GM21447 (cell line): ENCODE data around the gene CCDC15.
"Not testable (repeated sequence)": the region's sequence is repeated elsewhere in the genome, so short reads cannot be mapped to it uniquely, and the experiment has no call there.

ENCODE experiments used
- ATAC-seq: cut with Tn5 transposase; IDR thresholded peaks from one replicate; pipeline ENCODE4 v1.9.1; 2021; ENCODE audit not compliant: unreplicated experiment

CCDC15 gene

DNA sequence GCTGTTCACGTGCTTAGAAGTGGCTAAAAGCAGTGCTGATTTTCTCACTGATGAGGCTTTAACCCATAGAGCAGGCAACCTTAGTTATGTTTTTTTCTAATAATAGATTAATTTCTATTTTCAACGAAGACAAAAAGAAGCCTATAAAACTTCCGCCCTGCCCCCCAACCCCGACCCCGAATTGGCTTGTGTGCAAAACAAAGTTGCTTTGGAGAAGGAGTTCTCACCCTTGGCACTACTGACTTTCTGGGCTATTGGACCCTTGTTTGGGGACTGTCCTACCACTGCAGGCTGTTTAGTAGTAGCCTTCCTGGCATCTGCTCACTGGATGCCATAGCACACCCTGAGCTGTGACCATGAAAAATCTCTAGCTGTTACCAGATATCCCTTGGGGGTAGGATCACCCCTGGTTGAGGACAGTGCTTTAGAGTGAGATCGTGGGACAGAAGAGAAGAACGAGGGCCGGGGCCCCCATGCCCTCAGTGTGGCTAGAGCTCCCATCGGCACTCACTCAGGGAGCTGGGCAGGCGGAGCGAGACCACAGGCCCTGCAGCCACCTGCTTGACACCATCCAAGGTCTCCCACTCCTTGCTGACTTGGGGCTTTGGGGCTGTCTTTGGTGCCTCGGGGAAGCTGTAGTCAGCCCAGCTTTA, 126.0 kb downstream of the CCDC15 start:
- no peak for ATAC-seq

DNA sequence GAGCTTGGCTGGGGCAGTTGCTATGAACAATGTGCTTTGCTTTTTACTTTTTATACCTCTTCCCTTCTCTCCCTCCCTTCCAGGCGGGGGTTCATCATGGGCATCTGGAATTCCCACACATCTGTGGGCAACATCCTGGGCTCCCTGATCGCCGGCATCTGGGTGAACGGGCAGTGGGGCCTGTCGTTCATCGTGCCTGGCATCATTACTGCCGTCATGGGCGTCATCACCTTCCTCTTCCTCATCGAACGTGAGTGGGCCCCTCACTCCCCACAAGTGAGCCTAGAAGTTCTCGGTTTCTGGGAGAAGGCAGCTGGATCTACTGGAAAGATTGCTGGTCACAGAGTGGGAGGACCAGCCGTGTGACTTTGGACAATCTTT, 126.5 kb downstream of the CCDC15 start:
- no peak for ATAC-seq

DNA sequence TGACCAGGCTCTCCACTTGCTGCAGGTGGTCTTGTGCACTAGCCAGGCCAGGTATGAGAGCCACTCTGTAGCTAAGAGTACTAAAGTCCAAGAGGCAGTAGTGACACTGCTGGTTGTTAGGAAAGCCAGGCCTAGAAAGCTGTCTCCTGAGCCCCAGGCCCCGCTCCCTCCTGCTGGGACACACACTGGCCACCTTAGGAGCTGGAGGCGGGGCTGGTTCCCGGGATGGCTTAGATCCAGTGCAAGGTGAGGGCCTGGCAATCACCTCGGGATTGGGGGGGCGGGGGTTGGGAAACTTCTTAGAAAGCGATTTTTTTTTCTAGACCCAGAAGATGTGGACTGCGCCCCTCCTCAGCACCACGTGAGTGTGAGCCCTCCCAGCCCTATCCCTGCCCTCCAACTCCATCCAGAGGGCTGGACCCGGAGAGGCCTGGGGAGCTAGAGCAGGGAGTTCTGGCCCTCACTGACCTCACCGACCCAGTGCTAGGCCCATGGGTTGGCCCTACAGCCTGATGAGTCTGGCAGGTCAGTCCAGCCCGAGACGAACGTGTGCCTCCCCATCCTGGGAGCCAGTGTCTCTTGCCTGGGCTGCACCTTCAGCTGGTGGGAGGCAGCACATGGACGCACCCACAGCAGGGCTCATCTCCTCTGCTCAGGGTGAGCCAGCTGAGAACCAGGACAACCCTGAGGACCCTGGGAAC, 127.2 kb downstream of the CCDC15 start:
- no peak for ATAC-seq

DNA sequence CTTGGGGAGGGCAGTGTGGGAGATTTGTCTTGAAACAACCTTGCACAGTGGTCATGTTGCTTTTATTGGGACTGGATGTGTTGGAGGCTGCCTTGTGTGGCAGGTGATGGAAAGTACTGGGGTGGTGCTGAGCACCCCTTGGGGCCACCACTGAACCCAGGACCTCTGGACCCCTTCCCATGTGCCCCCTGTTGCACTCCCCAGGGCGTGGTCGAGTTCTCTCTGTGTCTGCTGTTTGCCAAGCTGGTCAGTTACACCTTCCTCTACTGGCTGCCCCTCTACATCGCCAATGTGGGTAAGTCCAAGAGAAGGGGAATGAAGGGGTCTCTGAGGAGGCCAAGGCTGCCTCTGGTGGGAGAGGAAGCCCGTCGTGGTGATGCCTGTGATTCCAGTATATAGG, 128.0 kb downstream of the CCDC15 start:
- ATAC-seq = no peak

DNA sequence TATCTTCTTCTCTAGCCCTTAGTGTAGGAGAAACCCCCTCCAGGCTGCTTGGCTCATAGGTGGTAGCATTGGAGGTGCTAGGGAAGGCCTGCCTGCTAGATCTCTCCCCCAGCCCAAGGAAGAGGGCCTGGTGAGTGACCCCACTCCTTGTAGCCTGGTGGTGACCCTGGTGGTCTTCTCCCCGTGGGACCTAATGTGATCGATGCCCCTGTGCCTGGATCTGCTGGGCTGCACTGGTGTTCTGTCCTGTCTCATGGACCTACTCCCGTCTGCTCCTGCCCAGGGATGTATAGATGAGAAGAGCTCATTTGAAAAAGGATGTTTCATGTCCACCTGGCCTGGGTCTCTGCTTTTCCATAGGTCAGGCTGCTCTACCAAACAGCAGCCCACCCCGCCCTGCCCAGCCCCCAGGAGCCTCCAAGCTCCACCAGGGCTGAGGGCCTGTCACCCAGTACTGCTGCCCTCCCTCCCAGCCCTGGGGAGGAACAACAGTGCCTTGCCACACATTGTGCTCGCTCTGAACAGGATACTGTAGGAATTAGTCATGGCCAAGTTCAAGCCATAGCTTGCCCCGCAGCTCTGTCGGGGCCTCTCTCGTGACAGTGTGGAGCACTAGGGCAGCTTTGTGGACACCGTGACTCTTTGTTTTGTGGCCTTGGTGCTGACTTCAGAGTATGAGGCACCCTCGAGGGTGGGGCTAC, 128.8 kb downstream of the CCDC15 start:
- ATAC-seq = no peak

DNA sequence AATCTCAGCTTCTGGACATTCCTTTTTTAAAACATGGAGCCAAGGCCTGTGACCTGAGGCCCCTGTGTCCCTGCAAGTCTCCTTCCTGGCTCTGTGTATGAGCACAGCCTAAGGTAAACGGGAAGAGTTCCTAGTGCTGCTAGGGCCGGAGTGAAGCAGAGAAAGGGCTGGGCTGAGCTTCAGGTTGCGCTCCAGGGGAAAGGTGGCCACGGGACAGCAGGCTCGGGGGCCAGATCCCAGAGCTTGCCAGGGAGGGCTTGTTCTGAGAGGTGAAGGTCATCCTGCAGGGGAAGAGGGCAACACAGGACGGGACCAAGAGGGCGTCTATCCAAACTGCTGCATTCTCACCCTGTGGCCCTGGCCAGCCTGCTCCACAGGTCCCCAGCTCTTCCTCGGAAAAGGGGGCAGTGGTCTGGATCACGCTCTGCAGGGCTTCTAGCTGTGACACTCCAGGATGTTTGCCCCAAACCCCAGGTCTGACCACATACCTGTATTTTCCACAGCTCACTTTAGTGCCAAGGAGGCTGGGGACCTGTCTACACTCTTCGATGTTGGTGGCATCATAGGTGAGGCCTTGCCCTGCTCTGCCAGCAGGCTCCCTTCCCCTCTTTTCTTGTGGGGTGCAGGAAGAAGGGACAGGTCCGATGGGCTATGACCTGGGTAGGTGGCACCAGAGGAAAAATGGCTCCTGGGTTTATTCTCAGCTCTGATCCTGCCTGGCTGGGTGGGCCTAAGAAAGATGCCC, 129.5 kb downstream of the CCDC15 start:
- no peak for ATAC-seq

DNA sequence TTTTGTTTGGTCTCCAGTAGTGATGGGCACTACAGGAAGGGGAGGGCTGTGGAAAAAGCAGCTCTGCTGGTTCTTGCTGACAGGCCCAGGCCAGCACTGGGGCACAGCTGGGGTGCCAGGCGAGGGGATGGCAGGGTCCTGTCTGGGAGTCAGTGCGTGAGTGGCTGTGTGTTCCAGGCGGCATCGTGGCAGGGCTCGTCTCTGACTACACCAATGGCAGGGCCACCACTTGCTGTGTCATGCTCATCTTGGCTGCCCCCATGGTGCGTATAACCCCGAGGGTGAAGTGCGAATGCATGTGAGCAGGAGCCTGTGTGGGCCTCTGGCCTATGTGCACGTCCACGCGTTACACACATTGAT, 130.0 kb downstream of the CCDC15 start:
- no peak for ATAC-seq

DNA sequence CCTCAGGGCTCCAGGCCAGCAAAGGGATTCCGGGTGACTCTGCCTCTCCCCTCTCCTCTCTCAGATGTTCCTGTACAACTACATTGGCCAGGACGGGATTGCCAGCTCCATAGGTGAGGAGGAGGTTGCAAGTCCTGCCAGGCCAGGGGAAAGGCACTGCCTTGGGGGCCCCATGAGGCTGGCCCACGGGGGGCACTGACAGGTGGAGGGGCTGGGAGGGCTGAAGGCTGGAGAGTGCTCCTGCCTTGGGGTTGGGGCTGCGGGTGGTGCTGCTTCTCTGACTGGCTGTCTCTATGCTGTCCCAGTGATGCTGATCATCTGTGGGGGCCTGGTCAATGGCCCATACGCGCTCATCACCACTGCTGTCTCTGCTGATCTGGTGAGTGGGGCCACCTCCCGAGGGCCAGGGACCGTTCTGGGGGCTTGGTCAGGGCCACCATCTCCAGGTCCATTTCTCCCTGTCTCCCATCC, 130.8 kb downstream of the CCDC15 start:
- ATAC-seq = no peak

DNA sequence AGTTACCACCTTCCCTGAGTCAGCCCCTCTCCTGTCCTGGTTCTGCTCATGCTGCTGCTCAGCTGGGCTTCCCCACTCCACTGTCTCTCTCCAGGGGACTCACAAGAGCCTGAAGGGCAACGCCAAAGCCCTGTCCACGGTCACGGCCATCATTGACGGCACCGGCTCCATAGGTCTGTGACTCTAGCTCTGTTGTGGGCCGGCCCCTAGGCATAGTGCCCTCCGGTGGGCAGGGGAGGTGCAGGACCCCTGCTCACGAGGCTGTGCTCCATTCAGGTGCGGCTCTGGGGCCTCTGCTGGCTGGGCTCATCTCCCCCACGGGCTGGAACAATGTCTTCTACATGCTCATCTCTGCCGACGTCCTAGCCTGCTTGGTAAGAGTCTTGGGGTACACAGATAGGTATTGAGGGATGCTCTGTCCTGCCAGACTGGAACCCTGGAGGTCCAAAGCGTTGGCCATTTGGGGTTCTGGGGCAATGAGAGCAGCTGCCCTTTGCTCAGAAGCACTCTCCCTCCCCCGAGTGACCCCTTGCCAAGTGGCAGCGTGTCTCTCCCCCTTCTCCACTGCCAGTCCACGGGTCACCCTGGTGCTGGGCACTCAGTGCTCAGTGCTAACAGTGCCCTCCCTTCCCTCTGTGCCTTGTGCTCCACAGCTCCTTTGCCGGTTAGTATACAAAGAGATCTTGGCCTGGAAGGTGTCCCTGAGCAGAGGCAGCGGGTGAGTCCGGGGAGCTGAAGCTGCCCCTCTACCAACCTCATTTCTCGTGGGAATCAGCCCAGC, 131.5 kb downstream of the CCDC15 start:
- ATAC-seq = no peak

DNA sequence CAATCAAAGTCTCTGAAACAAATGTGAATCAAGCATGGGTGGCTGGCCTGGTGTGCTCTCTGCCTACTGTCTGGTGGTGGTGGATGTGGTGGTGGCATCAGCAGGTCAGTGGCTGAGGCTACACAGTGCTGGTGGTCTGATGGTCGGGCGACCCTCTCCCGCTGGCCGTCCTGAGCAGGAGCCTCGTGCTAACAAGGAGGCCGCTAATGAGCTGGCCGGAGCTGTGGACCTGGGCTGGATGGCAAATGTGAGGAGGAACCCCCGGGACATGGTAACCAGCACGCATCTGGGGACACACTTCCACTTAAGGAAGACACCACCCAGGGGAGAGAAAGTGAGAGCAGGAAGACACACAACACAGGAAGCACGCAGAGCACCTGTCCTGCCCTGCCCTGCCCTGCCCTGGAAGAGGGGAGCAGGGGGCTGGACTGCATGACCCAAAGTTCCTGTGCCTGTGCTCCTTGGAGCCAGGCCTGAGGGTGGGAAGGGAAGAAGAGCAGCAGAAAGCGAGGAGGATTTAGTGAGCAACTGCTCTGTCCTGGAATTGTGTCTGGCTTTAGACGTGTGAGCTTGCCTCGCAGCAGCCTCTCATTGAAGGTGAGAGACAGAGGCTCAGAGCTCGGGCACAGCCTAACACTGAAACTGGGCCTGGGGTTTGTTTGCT, 132.8 kb downstream of the CCDC15 start:
- ATAC-seq = no peak

DNA sequence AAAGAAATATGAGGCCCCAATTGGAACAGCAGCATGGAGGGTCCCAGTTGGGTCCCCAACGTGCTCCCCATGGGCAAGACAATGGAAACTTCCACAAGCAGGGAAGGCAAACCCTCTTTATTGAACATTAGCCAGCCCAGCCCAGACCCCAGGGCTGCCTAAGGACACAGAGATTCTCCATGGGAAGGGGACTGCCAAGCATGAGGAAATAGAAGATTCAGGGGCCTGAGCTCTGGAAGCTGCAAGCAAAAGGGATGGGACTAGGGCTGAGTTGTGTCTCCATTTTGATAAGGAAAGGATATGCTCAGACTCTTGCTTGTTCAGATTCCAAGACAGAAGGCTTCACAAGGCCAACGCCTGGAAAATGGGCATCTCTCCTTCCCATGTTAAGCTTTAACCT, 134.1 kb downstream of the CCDC15 start:
- no peak for ATAC-seq

DNA sequence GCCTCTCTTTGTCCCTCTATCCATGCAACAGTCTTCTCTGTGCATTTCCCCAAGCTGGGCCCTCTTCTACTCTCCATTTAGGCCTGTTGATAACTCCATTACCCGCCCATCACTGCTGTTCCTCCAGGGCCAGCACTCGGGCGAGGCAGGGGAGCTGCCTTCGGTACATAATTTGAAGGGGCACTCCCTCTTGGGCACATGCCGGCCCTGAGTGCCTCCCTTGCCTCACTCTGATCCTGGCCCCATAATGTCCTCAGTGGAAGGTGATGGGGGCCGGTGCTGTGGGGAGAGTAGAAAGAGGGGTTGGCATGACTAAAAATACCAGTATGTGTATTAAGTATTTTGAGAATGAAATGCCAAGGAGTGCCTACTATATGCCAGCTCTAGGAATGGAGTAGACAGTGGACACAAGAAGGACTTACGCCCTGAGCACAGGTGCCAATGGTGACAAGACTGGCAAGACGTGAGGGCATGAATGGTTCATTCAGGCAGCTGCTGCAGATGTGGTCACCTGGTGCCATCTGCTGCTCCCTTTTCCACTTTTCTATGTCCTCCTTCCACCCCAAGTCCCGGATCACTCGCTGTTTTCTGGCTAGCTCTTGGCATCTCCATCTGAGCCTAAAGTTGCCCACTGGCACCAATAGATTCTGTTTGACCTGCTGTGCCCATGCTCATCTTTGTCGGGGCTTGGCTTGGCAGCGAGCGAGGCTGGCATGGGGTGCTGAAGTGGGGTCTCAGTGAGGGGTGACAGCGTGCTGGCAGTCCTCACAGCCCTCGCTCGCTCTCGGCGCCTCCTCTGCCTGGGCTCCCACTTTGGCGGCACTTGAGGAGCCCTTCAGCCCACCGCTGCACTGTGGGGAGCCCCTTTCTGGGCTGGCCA, 134.8 kb downstream of the CCDC15 start:
- ATAC-seq = no peak

DNA sequence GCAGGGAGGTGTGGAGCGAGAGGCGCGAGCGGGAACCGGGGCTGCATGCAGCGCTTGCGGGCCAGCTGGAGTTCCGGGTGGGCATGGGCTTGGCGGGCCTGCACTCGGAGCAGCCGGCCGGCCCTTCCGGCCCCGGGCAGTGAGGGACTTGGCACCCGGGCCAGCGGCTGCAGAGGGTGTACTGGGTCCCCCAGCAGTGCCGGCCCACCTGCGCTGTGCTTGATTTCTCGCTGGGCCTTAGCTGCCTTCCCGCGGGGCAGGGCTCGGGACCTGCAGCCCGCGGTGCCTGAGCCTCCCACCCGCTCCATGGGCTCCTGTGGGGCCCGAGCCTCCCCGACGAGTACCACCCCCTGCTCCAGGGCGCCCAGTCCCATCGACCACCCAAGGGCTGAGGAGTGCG, 135.5 kb downstream of the CCDC15 start:
- ATAC-seq = not testable (repeated sequence)

DNA sequence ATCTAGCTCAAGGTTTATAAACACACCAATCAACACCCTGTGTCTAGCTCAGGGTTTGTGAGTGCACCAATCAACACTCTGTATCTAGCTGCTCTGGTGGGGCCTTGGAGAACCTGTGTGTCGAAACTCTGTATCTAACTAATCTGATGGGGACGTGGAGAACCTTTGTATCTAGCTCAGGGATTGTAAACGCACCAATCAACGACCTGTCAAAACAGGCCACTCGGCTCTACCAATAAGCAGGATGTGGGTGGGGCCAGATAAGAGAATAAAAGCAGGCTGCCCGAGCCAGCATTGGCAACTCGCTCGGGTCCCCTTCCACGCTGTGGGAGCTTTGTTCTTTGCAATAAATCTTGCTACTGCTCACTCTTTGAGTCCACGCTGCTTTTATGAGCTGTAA, 136.1 kb downstream of the CCDC15 start:
- ATAC-seq = not testable (repeated sequence)

DNA sequence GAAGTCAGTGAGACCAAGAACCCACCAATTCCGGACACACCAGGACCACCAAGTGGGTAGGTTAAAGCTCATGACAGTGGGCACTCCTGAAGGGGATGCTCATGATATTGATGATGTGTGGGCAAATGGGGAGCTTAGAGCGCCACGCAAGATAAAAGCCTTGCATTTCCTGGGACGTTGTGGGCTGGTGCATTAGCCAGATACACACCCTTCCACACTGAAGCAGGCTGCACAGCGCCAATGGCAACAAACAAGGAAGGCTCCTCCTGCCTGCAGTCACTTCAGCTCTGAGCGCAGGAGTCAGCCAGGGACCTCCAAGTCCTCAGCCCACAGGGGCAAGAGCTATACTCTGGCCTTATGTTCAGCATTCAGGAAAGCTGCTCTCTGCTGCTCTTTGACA, 136.8 kb downstream of the CCDC15 start:
- no peak for ATAC-seq
